ENCODE data around the gene SYN1.

SYN1 gene

GRCh38 chrX:47563801-47564315, 55.8 kb downstream of the SYN1 start:
- Histone ChIP-seq H3K9ac (no peak overlapping the region), H3K4me1 (no peaks in the 10 kb centered on the region), H3K79me2 (peaks cover 6% of the 10 kb centered on the region), H2AFZ (no peak overlapping the region), H3K4me2 (ENCODE audit: low read length) (no peak overlapping the region), H3K27me3 (ENCODE audit: control insufficient read depth, insufficient read depth, low read length) (no peaks in the 10 kb centered on the region), H3K27ac (no peak overlapping the region), H3K9me3 (ENCODE audit: control insufficient read depth, low read length) (no peaks in the 10 kb centered on the region), H3K36me3 (ENCODE audit: control insufficient read depth, insufficient read depth, low read length) (no peaks in the 10 kb centered on the region), H3K4me3 (ENCODE audit: low read depth, low read length) (no peak overlapping the region)
- TF ChIP-seq CTCF (IDR thresholded peaks at IDR 0.05), result no peak

GRCh38 chrX:47562615-47563243, 56.9 kb downstream of the SYN1 start:
- no peak overlapping the region for H3K27ac ChIP-seq
- H3K9me3 ChIP-seq (ENCODE audit: control insufficient read depth, low read length), result no peaks in the 10 kb centered on the region
- H3K9ac ChIP-seq, result no peak overlapping the region
- H3K4me3 ChIP-seq (ENCODE audit: low read depth, low read length), result no peak overlapping the region
- H3K4me1 ChIP-seq, result no peaks in the 10 kb centered on the region
- H3K4me2 ChIP-seq (ENCODE audit: low read length), result no peak overlapping the region
- no peaks in the 10 kb centered on the region for H3K36me3 ChIP-seq (ENCODE audit: control insufficient read depth, insufficient read depth, low read length)
- no peak for TF ChIP-seq CTCF (IDR thresholded peaks at IDR 0.05)
- peaks cover 6% of the 10 kb centered on the region for H3K79me2 ChIP-seq
- H2AFZ ChIP-seq, result no peak overlapping the region
- no peaks in the 10 kb centered on the region for H3K27me3 ChIP-seq (ENCODE audit: control insufficient read depth, insufficient read depth, low read length)

- peak overlapping the region; percentile 99 for H3K27ac ChIP-seq
- TF ChIP-seq CTCF (IDR thresholded peaks at IDR 0.05), result no peak
- peak overlapping the region; percentile 83 for H2AFZ ChIP-seq
- H3K36me3 ChIP-seq (ENCODE audit: control insufficient read depth, insufficient read depth, low read length), result no peaks in the 10 kb centered on the region
- H3K27me3 ChIP-seq (ENCODE audit: control insufficient read depth, insufficient read depth, low read length), result no peaks in the 10 kb centered on the region
- peaks cover 6% of the 10 kb centered on the region for H3K79me2 ChIP-seq
- H3K9ac ChIP-seq, result no peak overlapping the region
- peak overlapping the region; percentile 83 for H3K4me3 ChIP-seq (ENCODE audit: low read depth, low read length)
- peak overlapping the region; percentile 82 for H3K4me2 ChIP-seq (ENCODE audit: low read length)
- no peaks in the 10 kb centered on the region for H3K4me1 ChIP-seq
- no peaks in the 10 kb centered on the region for H3K9me3 ChIP-seq (ENCODE audit: control insufficient read depth, low read length)
Observed at GRCh38 chrX:47561659-47562151, 58.0 kb downstream of the SYN1 start.

GRCh38 chrX:47560934-47561658, 58.6 kb downstream of the SYN1 start, which contains the start of gene ARAF:
TSS of gene ARAF (plus strand) at chrX:47561205. CDS start at chrX:47562968, 1,763 bp downstream.
- Histone ChIP-seq H3K27me3 (ENCODE audit: control insufficient read depth, insufficient read depth, low read length) (no peaks in the 10 kb centered on the region), H3K79me2 (peaks cover 6% of the 10 kb centered on the region), H3K4me3 (ENCODE audit: low read depth, low read length) (peak within 1 kb of the TSS; percentile 83), H3K27ac (peak within 1 kb of the TSS; percentile 99), H3K4me2 (ENCODE audit: low read length) (peak within 1 kb of the TSS; percentile 82), H3K36me3 (ENCODE audit: control insufficient read depth, insufficient read depth, low read length) (no peaks in the 10 kb centered on the region), H3K4me1 (no peaks in the 10 kb centered on the region), H3K9me3 (ENCODE audit: control insufficient read depth, low read length) (no peaks in the 10 kb centered on the region), H3K9ac (peak within 1 kb of the TSS; percentile 28), H2AFZ (peak within 1 kb of the TSS; percentile 83)
- no peak for TF ChIP-seq CTCF (IDR thresholded peaks at IDR 0.05)

Data from parathyroid adenoma (tissue), 2 donors.